Loucy (cell line): ENCODE data around the gene YIF1B.

Experiments used
- H2AFZ ChIP-seq: fragments of 200-600 bp; sonication (generic); 2 replicates; pipeline ENCODE4 v1.6.0; 2016; ENCODE audit warnings: antibody characterized with exemption, mild to moderate bottlenecking, low read length, moderate library complexity
- H3F3A ChIP-seq: fragments of 200-600 bp; 2 replicates; pipeline ENCODE4 v1.6.0; 2016; ENCODE audit warnings: antibody characterized with exemption, low read depth, mild to moderate bottlenecking
- H3K27me3 ChIP-seq: fragments of 200-600 bp; sonication (generic); 2 replicates; pipeline ENCODE4 v1.6.1; 2014; ENCODE audit warnings: low read length, mild to moderate bottlenecking; ENCODE audit not compliant: insufficient read depth, poor library complexity, severe bottlenecking
- H3K36me3 ChIP-seq: fragments of 200-600 bp; sonication (generic); 2 replicates; pipeline ENCODE4 v1.6.1; 2016; ENCODE audit warnings: low read length; ENCODE audit not compliant: insufficient read depth
- H3K4me1 ChIP-seq: fragments of 200-600 bp; sonication (generic); 2 replicates; pipeline ENCODE4 v1.5.1; 2014; ENCODE audit warnings: low read length, mild to moderate bottlenecking; ENCODE audit not compliant: insufficient read depth, poor library complexity, severe bottlenecking
- H3K4me2 ChIP-seq: fragments of 200-600 bp; sonication (generic); 2 replicates; pipeline ENCODE4 v1.6.0; 2014; ENCODE audit warnings: antibody characterized with exemption, low read length, low read depth, mild to moderate bottlenecking; ENCODE audit not compliant: poor library complexity, severe bottlenecking
- H3K4me3 ChIP-seq: fragments of 200-600 bp; sonication (generic); 2 replicates; pipeline ENCODE4 v1.5.1; 2014; ENCODE audit warnings: low read length, mild to moderate bottlenecking, mixed read lengths; ENCODE audit not compliant: poor library complexity, severe bottlenecking
- H3K79me2 ChIP-seq: fragments of 200-600 bp; sonication (generic); 2 replicates; pipeline ENCODE4 v1.6.1; 2014; ENCODE audit warnings: low read length; ENCODE audit not compliant: insufficient read depth
- H3K9ac ChIP-seq: fragments of 200-600 bp; sonication (generic); 2 replicates; pipeline ENCODE4 v1.6.0; 2014; ENCODE audit warnings: mild to moderate bottlenecking, low read depth, low read length, moderate library complexity; ENCODE audit not compliant: poor library complexity, severe bottlenecking
- H3K9me2 ChIP-seq: fragments of 200-600 bp; sonication (generic); replicated peaks from 2 replicates; pipeline ENCODE4 v1.6.1; 2016; ENCODE audit warnings: low read depth, low read length, mixed read lengths
- H3K9me3 ChIP-seq: fragments of 200-600 bp; sonication (generic); 2 replicates; pipeline ENCODE4 v1.6.1; 2014; ENCODE audit warnings: mild to moderate bottlenecking, antibody characterized with exemption, low read length, low read depth; ENCODE audit not compliant: insufficient read depth
- H4K20me1 ChIP-seq: fragments of 200-600 bp; sonication (generic); 2 replicates; pipeline ENCODE4 v1.6.0; 2014; ENCODE audit warnings: antibody characterized with exemption, low read length, mild to moderate bottlenecking; ENCODE audit not compliant: insufficient read depth, poor library complexity, severe bottlenecking
- EZH2phosphoT487 ChIP-seq: fragments of 200-600 bp; IDR thresholded peaks from 2 replicates; pipeline ENCODE4 v1.6.1; 2018; ENCODE audit warnings: antibody characterized with exemption, mild to moderate bottlenecking, moderate library complexity, borderline replicate concordance
- TF ChIP-seq, protein P1 (sequence below): fragments of 200-600 bp; sonication (generic); conservative IDR thresholded peaks from 2 replicates; pipeline ENCODE4 v1.5.1; 2014; ENCODE audit warnings: mild to moderate bottlenecking, antibody characterized with exemption, low read length

The YIF1B gene

DNA sequence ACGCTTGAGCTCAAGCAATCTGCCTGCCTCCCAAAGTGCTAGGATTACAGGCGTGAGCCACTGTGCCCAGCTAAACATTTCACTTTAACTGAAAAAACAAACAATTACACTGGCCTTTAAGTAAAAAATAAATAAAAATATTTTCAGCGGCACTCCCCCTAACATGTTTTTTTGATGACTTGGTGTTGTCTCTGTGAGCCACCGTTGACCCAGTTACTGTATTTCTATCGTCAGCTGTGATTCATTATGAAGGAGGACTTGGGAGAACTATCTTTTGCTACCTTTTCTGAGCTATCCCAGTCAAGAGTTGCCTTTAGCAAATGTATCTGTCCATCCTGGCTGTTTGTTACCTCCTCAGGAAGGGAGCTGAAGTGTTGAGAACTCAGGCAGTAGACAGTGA, 30.2 kb downstream of the YIF1B start:
- Histone ChIP-seq H3K27me3 (no peaks in the 10 kb centered on the region), H3K9me2 (no peaks in the 10 kb centered on the region), H3K79me2 (peaks cover 39% of the 10 kb centered on the region; the same call in 1 of the 2 replicates), H3K36me3 (peaks cover 64% of the 10 kb centered on the region; the same call in 1 of the 2 replicates), H2AFZ (no peak overlapping the region), H3K4me2 (no peak overlapping the region), H3K4me1 (peaks cover 20% of the 10 kb centered on the region), H3K9ac (no peak overlapping the region), H4K20me1 (peaks cover 6% of the 10 kb centered on the region), H3F3A (no peaks in the 10 kb centered on the region), H3K9me3 (no peaks in the 10 kb centered on the region), H3K4me3 (no peak overlapping the region)
- TF ChIP-seq, protein P1, sequence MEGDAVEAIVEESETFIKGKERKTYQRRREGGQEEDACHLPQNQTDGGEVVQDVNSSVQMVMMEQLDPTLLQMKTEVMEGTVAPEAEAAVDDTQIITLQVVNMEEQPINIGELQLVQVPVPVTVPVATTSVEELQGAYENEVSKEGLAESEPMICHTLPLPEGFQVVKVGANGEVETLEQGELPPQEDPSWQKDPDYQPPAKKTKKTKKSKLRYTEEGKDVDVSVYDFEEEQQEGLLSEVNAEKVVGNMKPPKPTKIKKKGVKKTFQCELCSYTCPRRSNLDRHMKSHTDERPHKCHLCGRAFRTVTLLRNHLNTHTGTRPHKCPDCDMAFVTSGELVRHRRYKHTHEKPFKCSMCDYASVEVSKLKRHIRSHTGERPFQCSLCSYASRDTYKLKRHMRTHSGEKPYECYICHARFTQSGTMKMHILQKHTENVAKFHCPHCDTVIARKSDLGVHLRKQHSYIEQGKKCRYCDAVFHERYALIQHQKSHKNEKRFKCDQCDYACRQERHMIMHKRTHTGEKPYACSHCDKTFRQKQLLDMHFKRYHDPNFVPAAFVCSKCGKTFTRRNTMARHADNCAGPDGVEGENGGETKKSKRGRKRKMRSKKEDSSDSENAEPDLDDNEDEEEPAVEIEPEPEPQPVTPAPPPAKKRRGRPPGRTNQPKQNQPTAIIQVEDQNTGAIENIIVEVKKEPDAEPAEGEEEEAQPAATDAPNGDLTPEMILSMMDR: no peak
- TF ChIP-seq EZH2phosphoT487: no peak

DNA sequence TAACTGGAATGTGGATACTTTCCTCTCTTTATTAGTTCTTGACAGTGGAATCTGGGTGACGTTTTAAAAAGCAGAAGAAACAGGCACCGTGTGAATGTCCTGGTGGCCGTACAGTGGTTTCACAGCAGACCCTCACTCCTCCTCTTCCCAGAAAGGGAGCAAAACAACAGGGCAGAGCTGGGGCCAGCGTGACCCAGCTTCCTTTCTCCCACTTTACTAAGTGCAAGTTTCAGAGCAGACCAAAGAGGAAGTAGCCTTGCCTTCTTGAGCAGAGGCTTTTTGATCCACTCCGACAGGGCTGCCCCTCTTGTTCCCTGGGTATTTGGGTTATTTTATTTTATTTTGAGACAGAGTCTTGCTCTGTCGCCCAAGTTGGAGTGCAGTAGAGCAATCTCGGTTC, 31.3 kb downstream of the YIF1B start:
- Histone ChIP-seq H2AFZ (no peak overlapping the region), H3K4me1 (peaks cover 20% of the 10 kb centered on the region), H3K4me3 (no peak overlapping the region), H3K27me3 (no peaks in the 10 kb centered on the region), H3K4me2 (no peak overlapping the region), H3K79me2 (peaks cover 47% of the 10 kb centered on the region; the same call in 1 of the 2 replicates), H3K9me3 (no peaks in the 10 kb centered on the region), H4K20me1 (peaks cover 6% of the 10 kb centered on the region), H3K36me3 (peaks cover 60% of the 10 kb centered on the region; the same call in 1 of the 2 replicates), H3F3A (no peaks in the 10 kb centered on the region), H3K9me2 (no peaks in the 10 kb centered on the region), H3K9ac (no peak overlapping the region)
- TF ChIP-seq, protein P1: no peak
- TF ChIP-seq EZH2phosphoT487: no peak

DNA sequence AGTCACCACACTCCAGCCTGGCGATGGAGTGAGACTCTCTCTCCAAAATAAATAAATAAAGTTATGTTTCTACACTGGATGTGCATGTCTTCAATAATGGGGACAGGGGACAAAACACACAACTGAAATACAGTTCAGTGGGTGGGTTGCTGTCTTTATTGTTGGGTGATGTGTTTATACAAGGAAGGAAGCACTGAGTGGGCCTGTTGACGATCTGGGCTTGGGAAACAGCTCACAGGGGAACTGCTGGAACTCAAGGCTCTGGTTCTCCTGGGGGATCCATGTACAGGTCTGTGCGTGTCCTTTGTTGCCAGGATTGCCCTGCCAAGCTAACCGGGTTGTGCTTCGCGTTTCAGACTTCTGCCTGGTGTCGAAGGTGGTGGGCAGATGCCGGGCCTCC, 32.5 kb downstream of the YIF1B start:
- Histone ChIP-seq H3F3A (no peaks in the 10 kb centered on the region), H4K20me1 (peaks cover 6% of the 10 kb centered on the region), H3K79me2 (peaks cover 55% of the 10 kb centered on the region; the same call in 1 of the 2 replicates), H3K9ac (no peak overlapping the region), H3K9me3 (no peaks in the 10 kb centered on the region), H3K27me3 (no peaks in the 10 kb centered on the region), H3K4me3 (no peak overlapping the region), H2AFZ (no peak overlapping the region), H3K4me2 (no peak overlapping the region), H3K9me2 (no peaks in the 10 kb centered on the region), H3K36me3 (peaks cover 53% of the 10 kb centered on the region; the same call in 1 of the 2 replicates), H3K4me1 (peaks cover 20% of the 10 kb centered on the region)
- TF ChIP-seq, protein P1: no peak
- no peak for TF ChIP-seq EZH2phosphoT487
